ENCODE data around the gene SP3.

SP3 gene

DNA sequence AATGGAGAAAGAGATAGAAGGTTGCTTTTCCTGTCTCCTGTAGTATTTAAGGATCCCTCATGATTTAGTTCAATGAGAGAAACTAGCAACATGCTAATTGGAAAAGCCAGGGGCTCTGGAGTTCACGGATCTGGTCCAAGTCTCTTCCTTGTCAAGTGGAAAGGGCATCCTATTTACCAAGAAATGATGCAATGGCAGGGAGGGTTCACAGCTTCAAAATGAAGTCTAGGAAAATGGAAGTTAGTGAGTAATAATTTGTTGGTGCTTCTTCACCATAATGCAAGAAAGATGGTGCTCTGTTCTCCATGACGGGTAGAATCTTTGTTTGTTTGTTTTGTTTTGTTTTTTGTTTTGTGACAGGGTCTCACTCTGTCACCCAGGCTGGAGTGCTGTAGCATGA lies 34.6 kb upstream of the SP3 start:
- Histone ChIP-seq H3K4me3 (ENCODE audit: low read depth in 1 of 2, low read length in 2 of 2) (no peak overlapping the region), H4K20me1 (ENCODE audit: insufficient read depth, low read length) (no peaks in the 10 kb centered on the region), H3K9ac (ENCODE audit: low read depth, low read length) (no peak overlapping the region), H2AFZ (ENCODE audit: low read depth, low read length) (no peak overlapping the region), H3K9me3 (ENCODE audit: insufficient read depth, low read length, severe bottlenecking) (no peaks in the 10 kb centered on the region), H3K27ac (ENCODE audit: low read length) (no peak overlapping the region), H3K79me2 (ENCODE audit: insufficient read depth, low read length) (no peaks in the 10 kb centered on the region), H3K4me2 (ENCODE audit: insufficient read depth, low read length) (no peak overlapping the region), H3K4me1 (ENCODE audit: insufficient read depth, low read length) (no peaks in the 10 kb centered on the region), H3K27me3 (ENCODE audit: insufficient read depth, low read length, poor library complexity) (no peaks in the 10 kb centered on the region), H3K36me3 (ENCODE audit: insufficient read depth, low read length) (no peaks in the 10 kb centered on the region)
- ATAC-seq (ENCODE audit: insufficient read depth, low read depth) (no peak), DNase-seq (no peak)
- no peak for TF ChIP-seq EZH2 (IDR thresholded peaks at IDR 0.05; ENCODE audit: borderline replicate concordance, low read depth, low read length, severe bottlenecking)
- TF ChIP-seq, protein P1, sequence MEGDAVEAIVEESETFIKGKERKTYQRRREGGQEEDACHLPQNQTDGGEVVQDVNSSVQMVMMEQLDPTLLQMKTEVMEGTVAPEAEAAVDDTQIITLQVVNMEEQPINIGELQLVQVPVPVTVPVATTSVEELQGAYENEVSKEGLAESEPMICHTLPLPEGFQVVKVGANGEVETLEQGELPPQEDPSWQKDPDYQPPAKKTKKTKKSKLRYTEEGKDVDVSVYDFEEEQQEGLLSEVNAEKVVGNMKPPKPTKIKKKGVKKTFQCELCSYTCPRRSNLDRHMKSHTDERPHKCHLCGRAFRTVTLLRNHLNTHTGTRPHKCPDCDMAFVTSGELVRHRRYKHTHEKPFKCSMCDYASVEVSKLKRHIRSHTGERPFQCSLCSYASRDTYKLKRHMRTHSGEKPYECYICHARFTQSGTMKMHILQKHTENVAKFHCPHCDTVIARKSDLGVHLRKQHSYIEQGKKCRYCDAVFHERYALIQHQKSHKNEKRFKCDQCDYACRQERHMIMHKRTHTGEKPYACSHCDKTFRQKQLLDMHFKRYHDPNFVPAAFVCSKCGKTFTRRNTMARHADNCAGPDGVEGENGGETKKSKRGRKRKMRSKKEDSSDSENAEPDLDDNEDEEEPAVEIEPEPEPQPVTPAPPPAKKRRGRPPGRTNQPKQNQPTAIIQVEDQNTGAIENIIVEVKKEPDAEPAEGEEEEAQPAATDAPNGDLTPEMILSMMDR (IDR thresholded peaks at IDR 0.05; ENCODE audit: borderline replicate concordance, extremely low read depth, low read length, poor library complexity, severe bottlenecking) = no peak

DNA sequence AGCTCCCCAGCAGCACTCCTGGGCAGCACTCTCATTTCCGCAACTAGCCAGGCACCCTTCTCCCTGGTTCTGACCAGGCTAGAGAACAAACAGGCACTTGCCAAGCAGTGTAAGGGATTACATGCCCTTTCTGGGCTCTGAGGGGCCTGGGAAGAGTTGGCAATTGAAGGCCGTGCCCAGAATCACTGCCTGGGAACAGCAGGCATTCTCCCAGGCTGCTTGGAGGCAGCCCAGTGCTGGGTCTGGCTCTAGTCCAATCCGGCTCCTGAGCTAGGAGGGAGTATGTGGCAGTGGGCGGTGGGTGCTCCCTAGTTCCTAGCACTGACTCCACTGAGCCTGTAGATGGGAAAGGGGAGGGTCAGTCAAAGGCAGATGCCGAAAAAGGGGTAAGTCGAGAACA lies 34.1 kb upstream of the SP3 start:
- DNase-seq = no peak
- no peak overlapping the region for H3K9ac ChIP-seq (ENCODE audit: low read depth, low read length)
- no peak for ATAC-seq (ENCODE audit: insufficient read depth, low read depth)
- H2AFZ ChIP-seq (ENCODE audit: low read depth, low read length) = no peak overlapping the region
- no peaks in the 10 kb centered on the region for H3K36me3 ChIP-seq (ENCODE audit: insufficient read depth, low read length)
- H3K27me3 ChIP-seq (ENCODE audit: insufficient read depth, low read length, poor library complexity) = no peaks in the 10 kb centered on the region
- H3K27ac ChIP-seq (ENCODE audit: low read length) = no peak overlapping the region
- no peaks in the 10 kb centered on the region for H4K20me1 ChIP-seq (ENCODE audit: insufficient read depth, low read length)
- TF ChIP-seq, protein P1 (IDR thresholded peaks at IDR 0.05; ENCODE audit: borderline replicate concordance, extremely low read depth, low read length, poor library complexity, severe bottlenecking) = no peak
- TF ChIP-seq EZH2 (IDR thresholded peaks at IDR 0.05; ENCODE audit: borderline replicate concordance, low read depth, low read length, severe bottlenecking) = no peak
- H3K4me1 ChIP-seq (ENCODE audit: insufficient read depth, low read length) = no peaks in the 10 kb centered on the region
- no peaks in the 10 kb centered on the region for H3K9me3 ChIP-seq (ENCODE audit: insufficient read depth, low read length, severe bottlenecking)
- no peaks in the 10 kb centered on the region for H3K79me2 ChIP-seq (ENCODE audit: insufficient read depth, low read length)
- H3K4me3 ChIP-seq (ENCODE audit: low read depth in 1 of 2, low read length in 2 of 2) = no peak overlapping the region
- H3K4me2 ChIP-seq (ENCODE audit: insufficient read depth, low read length) = no peak overlapping the region

DNA sequence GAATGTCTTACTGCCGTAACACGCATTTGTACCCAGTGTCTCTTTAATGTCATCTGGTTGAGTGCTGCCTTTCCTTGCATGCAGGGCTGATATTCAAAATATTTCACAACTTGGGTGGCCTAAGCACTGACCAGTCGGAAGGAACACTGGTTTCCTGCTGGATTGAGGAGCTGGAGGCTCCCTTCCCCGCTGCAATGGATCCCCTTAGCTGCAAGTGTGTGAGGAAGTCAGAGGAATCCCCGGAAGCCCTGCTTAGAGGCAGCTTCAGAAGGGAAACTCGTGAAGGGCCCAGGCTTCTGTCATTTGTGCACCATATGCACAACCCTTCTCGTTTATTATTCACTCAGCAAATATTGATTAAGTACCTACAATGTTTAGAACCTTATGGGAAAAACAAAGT lies 33.2 kb upstream of the SP3 start:
- ATAC-seq (ENCODE audit: insufficient read depth, low read depth) = no peak
- Histone ChIP-seq H3K9me3 (ENCODE audit: insufficient read depth, low read length, severe bottlenecking) (no peaks in the 10 kb centered on the region), H3K4me1 (ENCODE audit: insufficient read depth, low read length) (no peaks in the 10 kb centered on the region), H3K27me3 (ENCODE audit: insufficient read depth, low read length, poor library complexity) (no peaks in the 10 kb centered on the region), H2AFZ (ENCODE audit: low read depth, low read length) (no peak overlapping the region), H3K9ac (ENCODE audit: low read depth, low read length) (no peak overlapping the region), H3K4me3 (ENCODE audit: low read depth in 1 of 2, low read length in 2 of 2) (no peak overlapping the region), H3K4me2 (ENCODE audit: insufficient read depth, low read length) (no peak overlapping the region), H3K27ac (ENCODE audit: low read length) (no peak overlapping the region), H3K79me2 (ENCODE audit: insufficient read depth, low read length) (no peaks in the 10 kb centered on the region), H3K36me3 (ENCODE audit: insufficient read depth, low read length) (no peaks in the 10 kb centered on the region), H4K20me1 (ENCODE audit: insufficient read depth, low read length) (no peaks in the 10 kb centered on the region)
- no peak for DNase-seq
- TF ChIP-seq, protein P1 (IDR thresholded peaks at IDR 0.05; ENCODE audit: borderline replicate concordance, extremely low read depth, low read length, poor library complexity, severe bottlenecking) = no peak
- TF ChIP-seq EZH2 (IDR thresholded peaks at IDR 0.05; ENCODE audit: borderline replicate concordance, low read depth, low read length, severe bottlenecking) = no peak

DNA sequence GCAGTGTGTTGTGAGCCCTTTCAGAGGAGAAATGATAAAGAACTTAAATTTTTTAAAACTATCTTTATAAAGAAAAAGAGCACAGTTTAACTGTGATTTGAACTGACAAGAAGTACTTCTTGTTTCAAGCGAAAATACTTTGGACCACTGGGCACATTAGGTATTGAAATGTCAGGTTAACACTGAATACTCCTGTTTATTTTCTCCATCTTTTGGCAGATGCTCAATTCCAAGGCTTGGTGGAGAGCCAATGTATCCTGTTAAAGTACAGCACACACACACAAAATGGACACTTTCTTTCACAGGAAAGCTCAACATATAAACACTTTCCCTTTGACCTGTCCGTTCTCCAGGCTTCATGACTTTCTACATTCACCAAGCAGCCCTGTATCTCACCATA lies 32.6 kb upstream of the SP3 start:
- Histone ChIP-seq H3K27me3 (ENCODE audit: insufficient read depth, low read length, poor library complexity) (no peaks in the 10 kb centered on the region), H3K9ac (ENCODE audit: low read depth, low read length) (no peak overlapping the region), H3K4me1 (ENCODE audit: insufficient read depth, low read length) (no peaks in the 10 kb centered on the region), H4K20me1 (ENCODE audit: insufficient read depth, low read length) (no peaks in the 10 kb centered on the region), H3K4me3 (ENCODE audit: low read depth in 1 of 2, low read length in 2 of 2) (no peak overlapping the region), H3K4me2 (ENCODE audit: insufficient read depth, low read length) (no peak overlapping the region), H3K36me3 (ENCODE audit: insufficient read depth, low read length) (no peaks in the 10 kb centered on the region), H3K79me2 (ENCODE audit: insufficient read depth, low read length) (no peaks in the 10 kb centered on the region), H2AFZ (ENCODE audit: low read depth, low read length) (no peak overlapping the region), H3K9me3 (ENCODE audit: insufficient read depth, low read length, severe bottlenecking) (no peaks in the 10 kb centered on the region), H3K27ac (ENCODE audit: low read length) (no peak overlapping the region)
- ATAC-seq (ENCODE audit: insufficient read depth, low read depth) (no peak), DNase-seq (no peak)
- no peak for TF ChIP-seq EZH2 (IDR thresholded peaks at IDR 0.05; ENCODE audit: borderline replicate concordance, low read depth, low read length, severe bottlenecking)
- TF ChIP-seq, protein P1 (IDR thresholded peaks at IDR 0.05; ENCODE audit: borderline replicate concordance, extremely low read depth, low read length, poor library complexity, severe bottlenecking) = no peak

All from DND-41 (cell line).